ENCODE data around the gene MRPL16.
"Not testable (repeated sequence)": the region's sequence is repeated elsewhere in the genome, so short reads cannot be mapped to it uniquely, and the experiment has no call there.

- not testable (repeated sequence) for TF ChIP-seq ZNF384 (IDR thresholded peaks at IDR 0.05); BHLHE40 (IDR thresholded peaks at IDR 0.05; ENCODE audit: borderline replicate concordance); FOXK2 (IDR thresholded peaks at IDR 0.05); ELF4 (IDR thresholded peaks at IDR 0.05); SP1 (IDR thresholded peaks at IDR 0.05); FOXA1 (IDR thresholded peaks at IDR 0.05); FOXM1 (IDR thresholded peaks at IDR 0.05; ENCODE audit: borderline replicate concordance); SUZ12 (IDR thresholded peaks at IDR 0.05); TARDBP (IDR thresholded peaks at IDR 0.05); ARNT (IDR thresholded peaks at IDR 0.05); LEF1 (IDR thresholded peaks at IDR 0.05; ENCODE audit: borderline replicate concordance); L3MBTL2 (conservative IDR thresholded peaks at IDR 0.05); HDGF (IDR thresholded peaks at IDR 0.05; ENCODE audit: borderline replicate concordance); CTBP1 (IDR thresholded peaks at IDR 0.05; ENCODE audit: borderline replicate concordance)
Measured at GRCh38 chr11:59816434-59816833, 5.9 kb upstream of the MRPL16 start.

All from HEK293T (cell line).